Hepatocyte (in vitro differentiated cells): ENCODE measurements around the gene SNPH.

Source experiments
- CTCF ChIP-seq: fragments of 200-600 bp; sonication (generic); IDR thresholded peaks from 2 replicates; pipeline ENCODE4 v1.5.1; 2016; ENCODE audit warnings: antibody characterized with exemption, mild to moderate bottlenecking; ENCODE audit not compliant: poor library complexity
- EZH2 ChIP-seq: fragments of 200-600 bp; sonication (generic); IDR thresholded peaks from 2 replicates; pipeline ENCODE4 v1.6.1; 2016; ENCODE audit warnings: antibody characterized with exemption, mild to moderate bottlenecking, borderline replicate concordance

GRCh38 chr20:1353956-1354355 lies 87.9 kb downstream of the SNPH start:
- TF ChIP-seq CTCF: no peak
- no peak for TF ChIP-seq EZH2
